Activated naive CD8-positive, alpha-beta T cell (primary cell): Measurements from ENCODE around the gene GNB1.

Source experiments
- H3K27ac Mint-ChIP-seq: one replicate; pipeline ENCODE4 v1.8.0; 2021; ENCODE audit warnings: mixed read lengths
- H3K27me3 Mint-ChIP-seq: one replicate; pipeline ENCODE4 v1.8.0; 2021; ENCODE audit warnings: mixed read lengths
- H3K36me3 Mint-ChIP-seq: one replicate; pipeline ENCODE4 v1.8.0; 2021; ENCODE audit warnings: mixed read lengths
- H3K4me1 Mint-ChIP-seq: one replicate; pipeline ENCODE4 v1.8.0; 2021; ENCODE audit warnings: low read depth, mixed read lengths
- H3K4me3 Mint-ChIP-seq: one replicate; pipeline ENCODE4 v1.8.0; 2021; ENCODE audit warnings: mild to moderate bottlenecking, mixed read lengths
- H3K9me3 Mint-ChIP-seq: one replicate; pipeline ENCODE4 v1.8.0; 2021; ENCODE audit warnings: low read depth, mixed read lengths

The GNB1 gene

DNA sequence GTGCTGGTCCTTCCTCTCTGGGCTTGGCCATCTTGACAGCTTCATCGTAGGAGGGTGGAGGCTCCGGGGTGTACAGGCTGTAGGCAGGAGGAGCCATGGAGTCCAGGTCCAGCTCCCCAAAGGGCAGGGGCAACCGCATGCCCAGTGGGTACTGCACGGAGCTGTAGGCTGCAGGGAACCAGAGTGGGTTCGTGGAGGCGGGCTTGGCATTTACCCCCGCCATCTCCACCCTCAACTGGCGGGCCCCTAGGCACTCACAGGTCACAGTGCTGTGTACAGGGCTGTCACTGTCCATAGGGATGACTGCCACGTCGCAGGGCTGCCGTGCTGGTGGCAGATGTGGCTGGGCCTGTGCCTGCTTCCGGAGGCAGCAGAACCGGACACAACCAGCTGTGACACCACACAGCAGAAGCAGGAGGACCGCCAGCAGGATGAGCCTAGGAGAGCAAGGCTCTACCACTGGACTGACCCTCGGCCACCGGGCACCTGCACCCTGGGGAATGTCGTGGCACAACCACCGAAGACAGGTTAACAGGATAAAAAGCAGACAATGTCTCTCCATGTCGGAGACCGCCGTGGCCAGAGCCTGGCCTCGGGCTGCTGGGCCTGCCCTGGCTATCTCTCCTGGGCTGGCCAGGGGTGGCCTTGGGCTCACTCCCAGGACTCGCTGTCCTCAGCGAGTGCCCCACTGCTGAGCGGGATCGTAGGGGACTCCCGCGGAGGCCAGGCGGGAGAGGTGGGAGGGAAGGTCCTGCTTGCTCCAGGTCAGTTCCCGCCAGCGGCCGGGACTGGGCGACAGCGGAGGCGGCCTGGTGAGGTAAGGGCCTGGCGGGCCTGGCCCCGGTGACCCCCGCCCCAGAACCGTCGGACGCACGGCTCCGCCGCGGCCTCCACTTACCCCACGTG, 27.4 kb upstream of the GNB1 start:
- no peak overlapping the region for H3K27ac Mint-ChIP-seq
- no peaks in the 10 kb centered on the region for H3K36me3 Mint-ChIP-seq
- H3K4me1 Mint-ChIP-seq, result peaks cover 2% of the 10 kb centered on the region
- H3K4me3 Mint-ChIP-seq, result peak overlapping the region; percentile 61
- no peaks in the 10 kb centered on the region for H3K9me3 Mint-ChIP-seq
- H3K27me3 Mint-ChIP-seq, result no peaks in the 10 kb centered on the region

DNA sequence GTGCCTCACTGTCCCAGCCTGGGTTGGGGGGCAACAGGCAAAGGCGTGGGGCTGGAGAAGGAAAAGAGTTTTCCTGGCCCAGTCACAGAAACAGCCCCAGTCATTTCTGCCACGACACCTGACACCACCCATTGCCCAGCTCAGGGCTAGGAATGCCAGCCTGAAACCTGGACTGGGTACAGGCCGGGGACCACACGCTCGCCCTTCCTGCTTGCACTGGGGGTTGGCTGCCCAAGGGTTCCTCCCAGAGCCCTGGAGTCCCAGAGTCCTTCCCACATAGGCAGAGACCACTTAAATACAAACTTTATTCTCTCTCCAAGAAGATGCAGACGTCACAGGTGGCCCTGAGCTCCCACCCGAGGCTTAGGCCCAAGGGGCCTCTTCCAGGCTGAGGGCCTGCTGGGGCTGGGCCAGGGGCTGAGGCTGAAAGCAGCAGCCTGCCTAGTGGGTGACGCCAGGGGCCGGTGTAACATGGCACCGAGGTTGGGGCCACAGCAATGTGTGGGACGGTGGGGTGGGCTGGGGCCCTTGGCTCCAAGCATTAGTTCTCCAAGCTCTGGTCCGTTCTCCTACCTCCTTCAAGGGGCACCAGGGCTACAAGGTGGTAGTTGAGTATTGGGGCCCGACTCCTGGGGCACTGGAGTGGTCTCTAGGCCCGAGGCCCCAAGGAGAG, 26.6 kb upstream of the GNB1 start:
- Mint-ChIP-seq H3K9me3 (no peaks in the 10 kb centered on the region), H3K27me3 (no peaks in the 10 kb centered on the region), H3K4me3 (peak overlapping the region; percentile 42), H3K36me3 (no peaks in the 10 kb centered on the region), H3K27ac (no peak overlapping the region), H3K4me1 (peaks cover 2% of the 10 kb centered on the region)

DNA sequence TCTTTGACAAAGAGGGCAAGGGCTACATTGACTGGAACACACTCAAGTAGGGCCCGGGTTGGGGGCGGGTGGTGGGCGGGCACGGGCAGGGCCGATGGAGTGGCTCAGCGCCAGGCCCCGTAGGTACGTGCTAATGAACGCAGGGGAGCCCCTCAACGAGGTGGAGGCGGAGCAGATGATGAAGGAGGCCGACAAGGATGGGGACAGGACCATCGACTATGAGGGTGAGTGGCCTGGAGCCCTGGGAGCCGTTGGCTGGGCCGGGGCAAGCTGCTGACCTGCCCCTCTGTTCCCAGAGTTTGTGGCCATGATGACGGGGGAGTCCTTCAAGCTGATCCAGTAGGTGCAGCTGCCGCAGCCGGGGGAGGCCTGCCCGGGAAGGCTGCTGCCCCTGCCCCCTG, 26.0 kb upstream of the GNB1 start:
- no peaks in the 10 kb centered on the region for H3K9me3 Mint-ChIP-seq
- no peaks in the 10 kb centered on the region for H3K27me3 Mint-ChIP-seq
- no peaks in the 10 kb centered on the region for H3K36me3 Mint-ChIP-seq
- peaks cover 2% of the 10 kb centered on the region for H3K4me1 Mint-ChIP-seq
- no peak overlapping the region for H3K4me3 Mint-ChIP-seq
- H3K27ac Mint-ChIP-seq, result no peak overlapping the region

DNA sequence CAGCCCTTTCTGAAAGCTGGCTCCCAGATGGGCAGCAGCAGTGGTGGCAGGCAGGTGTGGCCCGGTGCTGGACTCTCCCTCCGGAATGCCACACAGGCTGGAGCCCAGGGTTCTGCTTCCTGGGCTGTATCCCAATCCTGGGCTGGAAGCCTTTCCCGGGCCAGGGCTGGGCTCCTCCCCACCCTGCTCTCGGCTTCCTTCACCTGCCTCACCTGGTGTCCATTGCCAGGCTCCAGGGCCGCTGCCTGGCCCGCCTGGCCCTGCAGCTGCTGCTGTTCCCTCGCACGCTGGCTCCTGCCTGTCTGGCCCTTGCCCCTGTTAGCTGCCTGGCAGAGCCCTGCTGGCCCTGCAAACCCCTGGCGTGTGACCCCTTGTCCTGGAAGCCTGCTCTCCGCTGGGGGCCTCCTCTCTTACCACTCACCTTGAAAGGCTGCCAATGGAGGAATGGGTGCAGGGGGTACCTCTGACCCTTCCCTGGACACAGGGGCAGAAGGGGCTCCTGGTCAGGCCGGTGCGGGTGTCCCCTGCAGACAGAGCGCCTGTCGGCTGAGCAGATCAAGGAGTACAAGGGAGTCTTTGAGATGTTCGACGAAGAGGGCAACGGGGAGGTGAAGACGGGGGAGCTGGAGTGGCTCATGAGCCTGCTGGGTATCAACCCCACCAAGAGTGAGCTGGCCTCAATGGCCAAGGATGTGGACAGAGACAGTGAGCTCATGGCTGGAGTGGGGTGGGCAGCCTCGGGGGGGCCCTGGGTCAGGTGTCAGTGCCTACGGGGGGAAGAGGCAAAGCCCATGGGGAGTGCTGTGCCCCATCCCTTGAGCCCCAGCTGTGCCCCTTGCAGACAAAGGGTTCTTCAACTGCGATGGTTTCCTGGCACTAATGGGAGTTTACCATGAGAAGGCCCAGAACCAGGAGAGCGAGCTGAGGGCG, 25.3 kb upstream of the GNB1 start:
- no peak overlapping the region for H3K4me3 Mint-ChIP-seq
- no peaks in the 10 kb centered on the region for H3K36me3 Mint-ChIP-seq
- H3K27me3 Mint-ChIP-seq, result no peaks in the 10 kb centered on the region
- no peak overlapping the region for H3K27ac Mint-ChIP-seq
- peaks cover 2% of the 10 kb centered on the region for H3K4me1 Mint-ChIP-seq
- no peaks in the 10 kb centered on the region for H3K9me3 Mint-ChIP-seq

DNA sequence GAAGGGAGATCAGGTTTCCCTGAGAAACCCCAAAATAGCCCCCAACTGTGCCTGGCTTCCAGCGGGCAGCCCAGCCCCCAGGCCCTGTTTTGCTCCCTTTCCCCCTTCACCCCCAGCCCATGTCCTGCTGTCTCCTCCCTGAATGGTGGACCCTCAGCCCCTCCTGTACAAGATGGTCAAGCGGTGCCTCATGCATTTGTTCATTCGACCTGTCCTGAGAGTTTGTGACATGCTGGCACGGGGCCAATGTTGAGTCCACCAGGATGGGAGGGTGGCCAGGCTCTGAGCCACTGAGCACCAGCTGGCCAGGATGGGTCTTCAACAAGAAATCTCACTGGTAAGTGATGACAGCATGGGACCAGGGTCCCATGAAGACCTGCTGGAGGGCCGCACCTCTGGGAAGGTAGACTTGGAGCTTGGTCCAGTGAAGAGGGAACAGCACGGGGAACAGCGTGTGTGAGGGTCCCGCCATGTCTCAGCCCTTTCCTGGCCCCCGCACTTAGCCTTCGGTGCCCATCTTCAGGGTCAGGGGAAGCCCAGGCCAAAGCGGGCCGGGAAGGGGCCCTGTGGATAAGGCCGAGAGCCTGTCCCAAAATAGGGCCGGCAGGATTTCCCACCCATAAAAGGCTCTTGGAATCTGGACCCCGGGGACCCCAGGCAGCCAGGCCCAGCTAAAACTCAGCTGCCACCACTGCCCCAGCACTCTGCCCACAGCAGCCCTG, 24.2 kb upstream of the GNB1 start, which contains the start of gene CALML6:
TSS of gene CALML6 (plus strand) at position 290 of the 722 bp plus-strand sequence. CDS start at position 311, 21 bp downstream.
- H3K4me3 Mint-ChIP-seq, result no peak within 1 kb of the TSS
- no peaks in the 10 kb centered on the region for H3K27me3 Mint-ChIP-seq
- H3K9me3 Mint-ChIP-seq, result no peaks in the 10 kb centered on the region
- H3K4me1 Mint-ChIP-seq, result peaks cover 5% of the 10 kb centered on the region
- H3K27ac Mint-ChIP-seq, result no peak within 1 kb of the TSS
- no peaks in the 10 kb centered on the region for H3K36me3 Mint-ChIP-seq

DNA sequence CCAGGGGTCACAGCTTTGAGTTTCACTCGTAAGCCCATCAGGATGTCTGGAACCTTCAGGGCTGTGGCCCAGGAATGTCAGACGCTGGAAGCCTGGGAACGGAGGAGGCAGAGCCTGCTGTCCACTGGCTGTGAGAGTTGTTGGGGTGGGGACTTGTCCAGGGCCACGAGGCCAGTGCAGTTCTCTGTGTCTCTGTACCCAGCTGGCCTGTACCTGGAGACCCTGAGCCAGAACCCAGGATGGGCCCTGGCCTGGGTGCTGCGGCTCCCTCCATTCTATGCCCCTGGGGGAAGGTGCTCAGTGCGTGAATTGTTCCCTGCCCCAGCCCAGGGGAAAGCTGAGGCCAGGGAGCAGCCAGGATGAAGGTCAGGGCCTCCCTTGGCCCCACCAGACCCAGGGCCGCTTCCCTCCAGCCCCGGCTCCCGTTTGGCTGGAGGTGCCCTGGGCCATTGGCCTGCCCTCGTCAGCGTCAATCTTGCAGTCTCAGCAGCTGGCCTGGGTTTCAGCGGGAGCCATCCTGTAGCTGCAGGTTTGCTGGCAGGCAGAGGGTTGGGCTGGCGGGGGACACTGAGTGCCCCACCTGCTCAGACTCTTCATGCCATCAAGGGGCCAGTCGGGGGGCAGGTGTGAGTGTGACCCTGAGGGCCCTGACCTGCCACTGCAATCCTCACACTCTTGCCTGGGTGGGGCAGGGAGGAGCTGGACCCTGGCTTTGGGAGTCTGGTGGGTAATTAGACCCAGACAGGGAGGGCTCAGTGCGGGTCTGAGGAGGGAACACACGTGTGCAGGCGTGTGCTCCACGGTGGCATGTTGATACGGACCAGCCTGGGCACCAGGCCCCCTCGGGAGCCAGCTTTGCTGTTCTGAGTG, 23.4 kb upstream of the GNB1 start:
- Mint-ChIP-seq H3K9me3 (no peaks in the 10 kb centered on the region), H3K27me3 (no peaks in the 10 kb centered on the region), H3K27ac (no peak overlapping the region), H3K36me3 (no peaks in the 10 kb centered on the region), H3K4me1 (peaks cover 8% of the 10 kb centered on the region), H3K4me3 (no peak overlapping the region)

DNA sequence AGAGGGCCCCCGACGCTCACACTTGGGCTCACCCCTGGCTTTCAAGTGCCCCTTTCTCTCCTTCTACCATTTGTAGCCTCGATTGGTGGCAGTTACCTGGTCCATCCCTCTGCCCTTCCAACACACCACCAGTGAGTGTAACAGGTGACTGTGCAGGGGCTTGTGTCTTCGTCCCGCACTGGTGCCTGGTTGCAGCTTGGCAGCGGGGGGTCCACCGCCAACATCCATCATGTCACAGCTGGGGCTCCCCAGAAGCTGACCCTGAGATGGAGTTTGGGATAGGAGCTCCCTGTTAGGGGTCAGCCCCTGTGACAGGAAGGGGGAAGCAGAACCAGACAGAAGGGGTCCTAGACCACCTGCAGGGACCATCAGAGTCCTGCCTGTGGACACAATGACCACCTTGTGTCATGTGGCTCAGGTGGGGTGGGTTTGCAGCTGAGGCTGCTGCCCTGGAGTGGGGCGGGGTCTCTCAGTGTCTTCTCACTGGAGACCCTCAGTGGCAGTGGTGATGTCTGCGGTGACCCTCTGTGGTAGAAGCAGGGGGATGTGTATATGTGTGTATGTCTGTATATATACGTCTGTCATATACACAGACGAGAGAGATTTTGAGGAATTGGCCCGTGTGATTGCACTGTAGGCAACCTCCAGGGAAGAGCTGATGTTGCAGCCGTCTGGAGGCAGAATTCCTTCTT, 20.6 kb upstream of the GNB1 start:
- H3K36me3 Mint-ChIP-seq, result no peaks in the 10 kb centered on the region
- no peak overlapping the region for H3K27ac Mint-ChIP-seq
- H3K9me3 Mint-ChIP-seq, result no peaks in the 10 kb centered on the region
- H3K4me1 Mint-ChIP-seq, result peaks cover 9% of the 10 kb centered on the region
- H3K27me3 Mint-ChIP-seq, result no peaks in the 10 kb centered on the region
- H3K4me3 Mint-ChIP-seq, result peak overlapping the region; percentile 65

DNA sequence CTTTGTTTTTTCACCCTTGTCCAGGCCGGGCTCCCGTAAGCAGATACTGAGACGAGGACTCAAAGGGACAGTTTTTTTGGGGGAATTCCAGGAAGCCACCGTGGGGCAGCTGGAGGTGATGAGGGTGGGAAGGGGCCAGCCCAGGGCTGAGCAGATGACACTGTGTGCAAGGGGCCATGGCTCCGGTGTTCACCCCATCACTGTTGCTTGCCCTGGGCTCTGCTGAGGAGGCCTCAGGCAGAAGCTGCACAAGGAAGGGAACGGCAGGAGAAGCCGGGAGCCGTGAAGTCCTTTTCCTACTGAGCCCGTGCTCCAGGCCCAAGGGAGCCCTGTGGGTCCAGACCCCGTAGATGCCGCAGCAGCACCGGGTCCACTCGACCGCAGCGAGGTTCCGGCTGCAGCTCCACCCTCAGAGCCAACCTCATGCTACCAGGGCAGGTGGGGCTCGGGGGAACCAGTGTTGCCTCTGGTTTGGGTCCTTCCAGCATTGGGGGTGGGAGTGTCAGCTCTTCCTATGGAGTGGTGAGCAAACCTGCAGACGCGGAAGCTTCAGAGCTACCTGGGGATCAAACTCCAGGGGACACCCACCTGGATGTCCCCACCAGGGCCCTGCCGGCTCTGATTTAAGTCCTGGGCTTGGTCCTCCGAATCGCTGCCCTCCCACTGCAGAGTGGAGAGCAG, 19.9 kb upstream of the GNB1 start:
- peaks cover 14% of the 10 kb centered on the region for H3K4me1 Mint-ChIP-seq
- no peak overlapping the region for H3K27ac Mint-ChIP-seq
- H3K27me3 Mint-ChIP-seq, result no peaks in the 10 kb centered on the region
- no peaks in the 10 kb centered on the region for H3K36me3 Mint-ChIP-seq
- H3K9me3 Mint-ChIP-seq, result no peaks in the 10 kb centered on the region
- peak overlapping the region; percentile 67 for H3K4me3 Mint-ChIP-seq

DNA sequence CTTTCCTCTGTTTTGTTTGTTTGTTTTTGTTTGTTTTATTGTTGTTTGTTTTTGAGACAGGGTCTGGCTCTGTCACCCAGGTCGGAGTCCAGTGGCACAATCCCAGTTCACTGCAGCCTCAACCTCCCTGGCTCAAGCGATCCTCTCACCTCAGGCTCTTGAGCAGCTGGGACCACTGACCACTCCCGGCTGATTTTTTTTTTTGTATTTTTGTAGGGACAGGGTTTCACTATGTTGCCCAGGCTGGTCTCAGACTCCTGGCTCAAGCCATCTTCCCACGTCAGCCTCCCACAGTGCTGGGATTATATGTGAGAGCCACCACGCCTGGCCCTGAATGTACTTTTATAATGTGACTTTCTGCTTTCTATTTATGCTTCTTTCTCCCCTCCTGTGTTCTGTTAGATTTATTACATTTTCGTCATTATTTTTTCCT, 19.2 kb upstream of the GNB1 start:
- H3K9me3 Mint-ChIP-seq, result no peaks in the 10 kb centered on the region

DNA sequence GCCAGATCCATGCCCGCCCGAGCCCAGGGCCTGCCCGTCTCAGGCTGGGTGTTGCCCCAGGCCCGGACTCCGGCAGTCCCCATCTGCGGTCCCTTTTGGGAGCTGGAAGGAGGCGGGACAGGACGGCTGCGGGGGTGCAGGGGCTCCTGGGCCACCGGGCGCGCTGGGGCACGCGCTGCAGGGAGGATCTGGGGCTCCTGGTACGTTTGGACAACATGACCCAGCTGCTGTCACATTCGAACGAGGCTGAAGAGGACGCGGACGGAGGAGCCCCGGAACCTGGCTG, 17.6 kb upstream of the GNB1 start:
- no peaks in the 10 kb centered on the region for H3K9me3 Mint-ChIP-seq
- H3K4me3 Mint-ChIP-seq, result peak overlapping the region; percentile 27
- H3K4me1 Mint-ChIP-seq, result peaks cover 14% of the 10 kb centered on the region
- H3K36me3 Mint-ChIP-seq, result no peaks in the 10 kb centered on the region
- H3K27ac Mint-ChIP-seq, result no peak overlapping the region
- no peaks in the 10 kb centered on the region for H3K27me3 Mint-ChIP-seq

More for the DNA sequence above, 19.2 kb upstream of the GNB1 start:
- Mint-ChIP-seq H3K4me1 (peaks cover 14% of the 10 kb centered on the region), H3K27me3 (no peaks in the 10 kb centered on the region), H3K36me3 (no peaks in the 10 kb centered on the region), H3K4me3 (peak overlapping the region; percentile 67), H3K27ac (peak overlapping the region; percentile 67)

DNA sequence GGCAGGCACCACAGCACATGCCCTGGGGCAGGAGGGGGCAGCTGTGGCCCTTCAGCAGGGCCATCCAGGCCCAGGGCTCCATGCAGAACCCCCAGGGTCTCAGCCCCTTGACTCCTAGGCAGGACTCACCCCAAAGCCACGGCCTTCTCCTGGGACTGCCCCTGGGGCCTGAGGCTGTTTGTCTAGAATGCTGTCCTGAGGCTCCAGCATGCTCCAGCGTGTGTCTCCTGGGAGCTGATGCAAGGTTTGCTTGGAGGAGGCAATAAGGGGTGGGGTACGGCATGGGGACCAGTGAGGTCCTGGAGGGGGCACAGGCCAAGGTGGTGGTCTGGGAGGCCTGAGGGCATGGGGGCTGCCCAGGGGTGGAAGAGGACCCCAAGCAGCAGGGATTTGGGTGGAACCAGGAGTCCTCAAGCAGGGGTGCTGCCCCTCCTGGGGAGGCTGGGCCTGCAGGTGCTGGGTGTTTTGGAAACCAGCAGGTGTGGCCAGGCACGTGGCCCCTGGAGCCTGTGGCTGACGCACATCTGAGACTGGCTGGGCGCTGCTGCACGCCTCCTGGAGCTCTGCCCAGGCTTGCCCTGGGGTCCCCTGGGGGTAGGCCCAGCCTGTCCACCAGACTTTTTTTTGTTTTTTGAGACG, 16.3 kb upstream of the GNB1 start:
- H3K4me3 Mint-ChIP-seq, result no peak overlapping the region
- H3K27ac Mint-ChIP-seq, result no peak overlapping the region
- H3K9me3 Mint-ChIP-seq, result no peaks in the 10 kb centered on the region

More for the DNA sequence above, 16.3 kb upstream of the GNB1 start:
- Mint-ChIP-seq H3K27me3 (no peaks in the 10 kb centered on the region), H3K4me1 (peaks cover 14% of the 10 kb centered on the region), H3K36me3 (no peaks in the 10 kb centered on the region)
